Mesendoderm (in vitro differentiated cells): ENCODE results near the gene CENPX.

Experiments
- DNase-seq: peaks from one replicate; pipeline ENCODE4 v3.0.0; 2013
- H2AK5ac ChIP-seq: 2 replicates; pipeline ENCODE4 v1.6.1; 2013; ENCODE audit warnings: low read length, inconsistent platforms
- H2BK120ac ChIP-seq: 2 replicates; pipeline ENCODE4 v1.6.1; 2013; ENCODE audit warnings: low read depth, mild to moderate bottlenecking, low read length, moderate library complexity, mixed read lengths
- H2BK15ac ChIP-seq: replicated peaks from 2 replicates; pipeline ENCODE4 v1.6.1; 2013; ENCODE audit warnings: low read depth, mild to moderate bottlenecking, moderate library complexity
- H2BK5ac ChIP-seq: 2 replicates; pipeline ENCODE4 v1.6.1; 2013; ENCODE audit warnings: low read length, inconsistent platforms
- H3K18ac ChIP-seq: 2 replicates; pipeline ENCODE4 v1.6.1; 2013; ENCODE audit warnings: mild to moderate bottlenecking, low read length, mixed read lengths
- H3K23ac ChIP-seq: one replicate; pipeline ENCODE4 v1.6.1; 2013; ENCODE audit warnings: low read length
- H3K27ac ChIP-seq: 2 replicates; pipeline ENCODE4 v1.5.1; 2013; ENCODE audit warnings: low read depth, mild to moderate bottlenecking, inconsistent platforms, low read length, moderate library complexity
- H3K27me3 ChIP-seq: 2 replicates; pipeline ENCODE4 v1.6.1; 2013; ENCODE audit warnings: low read length, control low read depth, mild to moderate bottlenecking, inconsistent platforms; ENCODE audit not compliant: insufficient read depth, poor library complexity
- H3K36me3 ChIP-seq: 2 replicates; pipeline ENCODE4 v1.6.1; 2013; ENCODE audit warnings: low read length, inconsistent platforms; ENCODE audit not compliant: control insufficient read depth, insufficient read depth
- H3K4ac ChIP-seq: one replicate; pipeline ENCODE4 v1.6.1; 2013; ENCODE audit warnings: low read depth, mild to moderate bottlenecking, low read length, moderate library complexity
- H3K4me1 ChIP-seq: 2 replicates; pipeline ENCODE4 v1.6.1; 2013; ENCODE audit warnings: low read depth, low read length, inconsistent platforms; ENCODE audit not compliant: control insufficient read depth
- H3K4me2 ChIP-seq: 2 replicates; pipeline ENCODE4 v1.6.1; 2013; ENCODE audit warnings: low read length
- H3K4me3 ChIP-seq: 2 replicates; pipeline ENCODE4 v1.5.1; 2013; ENCODE audit warnings: mild to moderate bottlenecking, low read length
- H3K56ac ChIP-seq: one replicate; pipeline ENCODE4 v1.6.1; 2013; ENCODE audit warnings: low read length
- H3K79me1 ChIP-seq: 2 replicates; pipeline ENCODE4 v1.6.1; 2013; ENCODE audit warnings: low read length, inconsistent platforms
- H3K79me2 ChIP-seq: 2 replicates; pipeline ENCODE4 v1.6.1; 2013; ENCODE audit warnings: mild to moderate bottlenecking, low read length; ENCODE audit not compliant: control insufficient read depth, insufficient read depth
- H3K9ac ChIP-seq: 2 replicates; pipeline ENCODE4 v1.6.1; 2013; ENCODE audit warnings: low read length, inconsistent platforms
- H4K5ac ChIP-seq: one replicate; pipeline ENCODE4 v1.6.1; 2013; ENCODE audit warnings: low read length
- H4K8ac ChIP-seq: one replicate; pipeline ENCODE4 v1.6.1; 2013; ENCODE audit warnings: low read depth, mild to moderate bottlenecking, control low read depth, low read length, moderate library complexity
- WGBS: extraction: QIAGEN DNeasy Blood & Tissue Kit; methylation state at CpG from one replicate; pipeline ENCODE4 v1.1.7; 2013; ENCODE audit warnings: low lambda C conversion rate, missing lambda C conversion rate; ENCODE audit not compliant: insufficient coverage; ENCODE audit errors: extremely low coverage; 5-methylcytosine and 5-hydroxymethylcytosine counted together

Gene CENPX

DNA sequence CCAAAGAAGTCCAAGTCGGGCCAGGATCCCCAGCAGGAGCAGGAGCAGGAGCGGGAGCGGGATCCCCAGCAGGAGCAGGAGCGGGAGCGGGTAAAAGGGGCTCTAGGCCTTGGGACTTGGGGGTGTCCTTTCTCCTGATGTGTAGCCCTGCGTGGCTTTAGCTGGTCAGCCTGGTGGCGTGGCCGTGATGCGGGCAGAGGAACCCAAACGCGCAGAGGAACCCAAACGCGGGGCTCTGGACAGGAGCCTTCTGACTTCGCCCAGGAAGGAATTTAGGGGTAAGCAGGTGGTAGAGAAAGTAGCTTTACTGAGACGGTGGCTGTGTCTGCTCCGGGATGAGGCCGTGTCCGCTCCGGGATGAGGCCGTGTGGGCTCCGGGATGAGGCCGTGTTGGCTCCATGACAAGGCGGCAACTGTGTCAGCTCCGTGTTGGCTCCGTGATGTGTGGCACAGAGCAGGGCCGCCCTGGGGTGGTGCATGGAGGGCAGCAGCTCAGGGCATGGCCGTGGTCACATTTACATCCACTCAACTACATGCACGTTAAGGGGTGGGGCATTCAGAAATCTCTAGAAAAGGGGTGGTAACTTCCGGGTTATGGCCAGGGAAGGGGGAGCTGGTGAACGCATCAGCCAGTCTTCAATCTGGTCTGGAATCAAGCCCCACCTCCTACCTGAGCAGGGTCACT, 25.8 kb downstream of the CENPX start:
- no peak overlapping the region for H3K56ac ChIP-seq
- no peak overlapping the region for H3K23ac ChIP-seq
- H4K5ac ChIP-seq = no peak overlapping the region
- H2BK15ac ChIP-seq = no peak overlapping the region
- no peaks in the 10 kb centered on the region for H3K27me3 ChIP-seq
- H3K79me1 ChIP-seq = no peaks in the 10 kb centered on the region
- no peak overlapping the region for H2AK5ac ChIP-seq
- no peaks in the 10 kb centered on the region for H3K79me2 ChIP-seq
- no CpG with 5 or more reads among the region's 30 CpGs for WGBS
- DNase-seq = no peak
- no peak overlapping the region for H3K4ac ChIP-seq
- H4K8ac ChIP-seq = no peak overlapping the region
- no peak overlapping the region for H3K9ac ChIP-seq
- H3K36me3 ChIP-seq = no peaks in the 10 kb centered on the region
- H3K18ac ChIP-seq = no peak overlapping the region
- H3K27ac ChIP-seq = no peak overlapping the region
- peaks cover 2% of the 10 kb centered on the region for H3K4me1 ChIP-seq
- H2BK5ac ChIP-seq = no peak overlapping the region
- H2BK120ac ChIP-seq = no peak overlapping the region
- H3K4me3 ChIP-seq = no peak overlapping the region
- H3K4me2 ChIP-seq = no peak overlapping the region

DNA sequence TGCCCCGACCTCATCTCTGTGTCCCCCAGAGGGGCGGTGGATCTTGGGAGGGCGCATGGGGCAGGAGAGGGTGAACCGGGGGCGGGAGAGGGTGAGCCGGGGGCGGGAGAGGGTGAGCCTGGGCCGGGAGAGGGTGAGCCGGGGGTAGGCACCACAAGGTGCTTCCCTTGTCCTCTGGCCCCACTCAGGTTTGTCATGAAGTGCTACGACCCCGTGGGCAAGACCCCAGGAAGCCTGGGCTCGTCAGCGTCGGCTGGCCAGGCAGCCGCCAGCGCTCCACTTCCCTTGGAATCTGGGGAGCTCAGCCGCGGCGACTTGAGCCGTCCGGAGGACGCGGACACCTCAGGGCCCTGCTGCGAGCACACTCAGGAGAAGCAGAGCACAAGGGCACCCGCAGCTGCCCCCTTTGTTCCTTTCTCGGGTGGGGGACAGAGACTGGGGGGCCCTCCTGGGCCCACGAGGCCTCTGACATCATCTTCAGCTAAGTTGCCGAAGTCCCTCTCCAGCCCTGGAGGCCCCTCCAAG, 26.4 kb downstream of the CENPX start:
- H3K56ac ChIP-seq = no peak overlapping the region
- H2BK5ac ChIP-seq = no peak overlapping the region

DNA sequence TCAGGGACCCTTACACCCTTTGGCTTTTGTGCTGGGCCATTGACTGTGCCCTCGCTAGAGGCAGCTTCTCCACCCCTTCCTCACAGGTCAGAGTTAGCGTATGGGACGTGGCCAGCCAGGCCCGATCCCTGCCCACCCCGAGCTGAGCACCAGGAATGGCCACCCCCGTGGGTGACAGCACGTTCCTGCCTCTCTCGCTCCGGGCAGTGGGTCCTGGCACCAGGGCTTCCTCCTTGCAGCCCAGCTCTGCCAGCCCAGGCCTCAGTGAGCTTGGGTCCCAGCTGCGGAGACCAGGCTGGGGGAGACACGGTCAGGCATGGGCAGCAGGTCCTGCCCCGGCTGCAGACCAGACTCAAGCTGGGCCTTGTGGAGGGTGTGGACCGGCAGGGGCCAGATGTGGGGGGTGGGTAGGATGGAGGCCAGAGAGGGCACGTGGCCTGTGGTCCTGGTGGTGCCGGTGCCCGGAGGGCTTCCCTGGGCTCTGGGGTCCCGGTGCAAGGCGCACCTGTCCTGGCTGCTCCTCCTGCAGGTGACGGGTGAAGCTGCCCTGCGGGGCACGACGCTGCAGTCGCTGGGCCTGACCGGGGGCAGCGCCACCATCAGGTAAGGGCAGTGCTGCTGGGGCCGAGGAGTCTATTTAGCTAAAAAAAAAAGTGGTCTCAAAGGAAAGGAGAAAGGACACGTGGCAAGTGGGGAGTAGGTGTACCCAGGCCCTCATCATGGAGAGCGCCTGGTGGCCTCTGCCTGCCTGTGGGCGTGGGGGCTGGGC, 27.0 kb downstream of the CENPX start:
- no peak overlapping the region for H3K18ac ChIP-seq
- H3K56ac ChIP-seq = no peak overlapping the region
- H2BK120ac ChIP-seq = no peak overlapping the region
- H3K27ac ChIP-seq = no peak overlapping the region
- H3K4me1 ChIP-seq = peaks cover 3% of the 10 kb centered on the region
- H3K36me3 ChIP-seq = no peaks in the 10 kb centered on the region
- H3K27me3 ChIP-seq = no peaks in the 10 kb centered on the region
- no peak overlapping the region for H3K4me2 ChIP-seq
- no peak overlapping the region for H2BK15ac ChIP-seq
- no peak overlapping the region for H3K4ac ChIP-seq
- WGBS = no CpG with 5 or more reads among the region's 29 CpGs
- no peak overlapping the region for H3K23ac ChIP-seq
- H4K8ac ChIP-seq = no peak overlapping the region
- H3K79me1 ChIP-seq = peaks cover 1% of the 10 kb centered on the region
- no peaks in the 10 kb centered on the region for H3K79me2 ChIP-seq
- DNase-seq = no peak
- no peak overlapping the region for H3K4me3 ChIP-seq
- H2AK5ac ChIP-seq = no peak overlapping the region
- no peak overlapping the region for H3K9ac ChIP-seq
- no peak overlapping the region for H4K5ac ChIP-seq
- no peak overlapping the region for H2BK5ac ChIP-seq

More for the DNA sequence above, 26.4 kb downstream of the CENPX start:
- H3K27ac ChIP-seq = no peak overlapping the region
- no peak overlapping the region for H3K18ac ChIP-seq
- no peak overlapping the region for H3K4me3 ChIP-seq
- H3K23ac ChIP-seq = no peak overlapping the region
- no peak overlapping the region for H3K4me2 ChIP-seq
- H3K79me2 ChIP-seq = no peaks in the 10 kb centered on the region
- no peak overlapping the region for H2AK5ac ChIP-seq
- WGBS = no CpG with 5 or more reads among the region's 28 CpGs
- H4K5ac ChIP-seq = no peak overlapping the region
- H4K8ac ChIP-seq = no peak overlapping the region
- no peaks in the 10 kb centered on the region for H3K36me3 ChIP-seq
- H2BK15ac ChIP-seq = no peak overlapping the region
- peaks cover 3% of the 10 kb centered on the region for H3K4me1 ChIP-seq
- H3K27me3 ChIP-seq = no peaks in the 10 kb centered on the region
- H3K9ac ChIP-seq = no peak overlapping the region
- no peak overlapping the region for H3K4ac ChIP-seq
- no peak for DNase-seq
- H2BK120ac ChIP-seq = no peak overlapping the region
- no peaks in the 10 kb centered on the region for H3K79me1 ChIP-seq

DNA sequence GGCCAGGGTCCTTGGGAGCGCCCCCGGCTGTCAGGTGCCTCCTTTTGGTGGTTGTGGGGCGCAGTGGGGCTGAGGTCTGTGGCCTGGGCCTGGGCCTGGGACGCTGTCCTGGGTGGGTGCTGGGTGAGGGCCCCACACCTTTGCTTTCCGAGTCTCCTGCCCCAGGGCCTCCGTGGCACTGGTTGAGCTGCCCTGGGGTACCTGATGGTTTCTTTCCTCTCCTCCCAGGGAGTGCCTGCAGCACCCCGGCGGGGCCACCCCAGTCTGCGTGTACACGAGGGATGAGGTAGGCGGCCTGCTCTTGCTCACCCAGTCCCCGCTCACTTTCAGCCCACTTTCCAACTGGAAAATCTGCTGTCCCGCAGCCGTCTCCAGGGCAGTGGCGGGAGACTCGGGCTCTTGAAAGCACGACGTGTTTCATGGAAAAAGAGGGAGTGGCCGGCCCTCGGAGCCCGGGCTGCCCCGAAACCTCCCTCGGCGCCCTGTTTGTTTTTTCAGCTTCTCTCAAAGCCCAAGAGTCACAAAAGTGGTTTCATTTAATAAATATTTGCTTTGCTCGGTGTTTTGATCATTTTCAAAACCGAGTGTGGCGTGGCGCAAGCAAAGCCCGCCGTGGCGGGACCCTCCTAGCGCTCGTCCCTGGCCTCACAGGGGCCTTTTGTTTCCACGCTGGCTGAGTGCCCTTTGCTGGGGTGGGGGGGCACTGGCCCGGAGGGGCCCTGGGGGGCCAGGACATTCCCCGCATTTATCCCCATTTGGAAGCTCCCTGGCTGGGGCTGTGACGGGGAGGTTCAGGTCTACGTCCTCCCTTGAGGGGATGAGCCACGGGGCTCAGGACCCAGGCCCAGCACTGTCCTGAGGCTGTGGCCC, 27.9 kb downstream of the CENPX start:
- Histone ChIP-seq H3K79me2 (no peaks in the 10 kb centered on the region), H3K9ac (no peak overlapping the region), H4K5ac (no peak overlapping the region), H3K23ac (no peak overlapping the region), H2BK5ac (no peak overlapping the region), H3K36me3 (no peaks in the 10 kb centered on the region), H3K18ac (no peak overlapping the region), H3K4me2 (no peak overlapping the region), H3K79me1 (peaks cover 1% of the 10 kb centered on the region), H3K56ac (no peak overlapping the region), H3K4me1 (peaks cover 3% of the 10 kb centered on the region), H2BK15ac (no peak overlapping the region), H3K4me3 (no peak overlapping the region), H4K8ac (no peak overlapping the region), H2AK5ac (no peak overlapping the region), H3K4ac (no peak overlapping the region), H3K27ac (no peak overlapping the region), H3K27me3 (no peaks in the 10 kb centered on the region), H2BK120ac (no peak overlapping the region)
- WGBS = no CpG with 5 or more reads among the region's 39 CpGs
- DNase-seq = no peak

DNA sequence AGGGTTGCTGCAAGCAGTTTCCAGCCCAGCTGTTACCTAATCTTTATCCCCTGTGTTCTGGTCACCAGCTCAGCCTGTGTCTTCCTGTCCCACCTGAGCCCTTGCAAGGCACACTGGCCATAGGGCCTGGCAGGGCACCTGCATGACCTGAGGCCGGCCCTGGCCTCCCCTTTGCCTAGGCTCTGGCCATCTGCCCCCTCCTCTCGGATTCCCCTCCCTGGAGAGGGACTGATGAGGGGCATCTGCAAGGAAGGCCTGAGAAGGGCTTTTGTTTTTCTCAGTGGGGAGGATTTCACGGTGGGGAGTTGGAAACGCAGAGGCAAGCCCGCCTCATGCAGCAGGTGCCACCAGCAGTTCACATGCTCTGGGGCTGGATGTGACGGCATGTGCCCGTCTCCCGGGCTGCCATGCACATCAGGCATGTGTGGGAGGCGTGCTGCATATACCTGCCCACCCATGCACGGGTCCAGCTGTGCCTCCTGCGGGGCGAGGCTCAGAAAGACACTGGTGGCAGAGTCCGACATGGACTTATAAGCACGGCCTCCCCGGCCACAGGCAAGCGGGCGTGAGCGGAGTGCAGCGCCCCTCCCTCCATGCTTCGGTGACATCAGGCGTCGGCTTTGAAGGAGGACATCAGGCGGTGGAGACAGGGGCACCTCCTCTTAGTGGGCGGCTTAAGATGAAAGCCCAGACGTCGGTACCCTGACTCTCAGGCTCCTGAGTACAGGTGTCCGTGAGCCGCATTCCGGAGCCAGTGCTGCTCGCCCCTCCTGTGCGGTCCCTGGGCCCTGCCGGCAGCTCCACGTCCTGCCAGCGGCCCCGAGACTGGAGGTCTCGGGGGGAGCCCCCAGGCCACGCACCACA, 28.7 kb downstream of the CENPX start:
- no peak for DNase-seq
- Histone ChIP-seq H3K79me1 (peaks cover 1% of the 10 kb centered on the region), H3K9ac (no peak overlapping the region), H3K4me2 (no peak overlapping the region), H3K23ac (no peak overlapping the region), H4K5ac (no peak overlapping the region), H3K56ac (no peak overlapping the region), H3K79me2 (no peaks in the 10 kb centered on the region), H4K8ac (no peak overlapping the region), H3K4me3 (no peak overlapping the region), H3K4ac (no peak overlapping the region), H3K27ac (no peak overlapping the region), H2AK5ac (no peak overlapping the region), H2BK15ac (no peak overlapping the region), H2BK5ac (no peak overlapping the region), H3K36me3 (no peaks in the 10 kb centered on the region), H3K27me3 (no peaks in the 10 kb centered on the region), H3K18ac (no peak overlapping the region), H3K4me1 (peaks cover 3% of the 10 kb centered on the region), H2BK120ac (no peak overlapping the region)
- WGBS = no CpG with 5 or more reads among the region's 37 CpGs
